GM18873 (cell line): Measurements from ENCODE around the gene NUDT22.

ENCODE experiments used
- ATAC-seq: cut with Tn5 transposase; IDR thresholded peaks from one replicate; pipeline ENCODE4 v1.9.1; 2021; ENCODE audit warnings: mild to moderate bottlenecking, moderate library complexity, moderate number of reproducible peaks; ENCODE audit not compliant: unreplicated experiment, low FRiP score

NUDT22 gene

DNA sequence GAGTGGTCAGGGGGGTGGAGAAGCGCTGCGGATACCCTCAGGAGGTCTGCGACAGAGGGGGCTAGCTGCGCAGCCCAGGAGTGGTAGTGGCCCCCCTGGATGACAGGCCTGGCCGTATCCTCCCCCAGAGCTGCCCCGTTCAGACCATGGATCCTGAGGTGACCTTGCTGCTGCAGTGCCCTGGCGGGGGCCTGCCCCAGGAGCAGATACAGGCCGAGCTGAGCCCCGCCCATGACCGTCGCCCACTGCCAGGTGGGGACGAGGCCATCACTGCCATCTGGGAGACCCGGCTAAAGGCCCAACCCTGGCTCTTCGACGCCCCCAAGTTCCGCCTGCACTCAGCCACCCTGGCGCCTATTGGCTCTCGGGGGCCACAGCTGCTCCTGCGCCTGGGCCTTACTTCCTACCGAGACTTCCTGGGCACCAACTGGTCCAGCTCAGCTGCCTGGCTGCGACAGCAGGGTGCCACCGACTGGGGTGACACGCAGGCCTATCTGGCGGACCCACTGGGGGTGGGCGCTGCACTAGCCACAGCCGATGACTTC is 505 bp downstream of the NUDT22 start:
- no peak for ATAC-seq

DNA sequence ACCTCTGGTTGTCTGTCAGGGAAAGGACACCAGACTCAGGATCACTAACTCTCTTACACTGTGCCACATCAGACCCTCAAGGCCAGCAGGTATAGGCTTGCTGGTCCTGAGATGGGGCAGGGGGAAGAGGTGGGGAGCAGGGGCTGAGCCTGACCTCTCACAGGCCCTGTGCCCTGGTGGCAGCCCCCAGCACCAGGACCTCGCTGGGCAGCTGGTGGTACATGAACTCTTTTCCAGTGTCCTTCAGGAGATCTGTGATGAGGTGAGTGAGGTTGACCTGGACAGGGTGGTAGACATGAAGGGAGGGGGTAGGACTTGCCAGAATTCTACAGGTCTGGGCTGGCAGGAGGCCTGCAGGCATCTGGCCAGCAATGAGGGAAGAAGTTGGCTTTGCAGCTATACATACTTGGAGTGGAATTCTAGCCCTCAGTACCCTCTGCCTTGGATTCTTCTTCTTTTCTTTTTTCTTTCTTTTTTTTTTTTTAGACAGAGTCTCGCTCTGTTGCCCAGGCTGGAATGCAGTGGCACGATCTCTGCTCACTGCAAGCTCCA is 1.4 kb downstream of the NUDT22 start:
- ATAC-seq: no peak

DNA sequence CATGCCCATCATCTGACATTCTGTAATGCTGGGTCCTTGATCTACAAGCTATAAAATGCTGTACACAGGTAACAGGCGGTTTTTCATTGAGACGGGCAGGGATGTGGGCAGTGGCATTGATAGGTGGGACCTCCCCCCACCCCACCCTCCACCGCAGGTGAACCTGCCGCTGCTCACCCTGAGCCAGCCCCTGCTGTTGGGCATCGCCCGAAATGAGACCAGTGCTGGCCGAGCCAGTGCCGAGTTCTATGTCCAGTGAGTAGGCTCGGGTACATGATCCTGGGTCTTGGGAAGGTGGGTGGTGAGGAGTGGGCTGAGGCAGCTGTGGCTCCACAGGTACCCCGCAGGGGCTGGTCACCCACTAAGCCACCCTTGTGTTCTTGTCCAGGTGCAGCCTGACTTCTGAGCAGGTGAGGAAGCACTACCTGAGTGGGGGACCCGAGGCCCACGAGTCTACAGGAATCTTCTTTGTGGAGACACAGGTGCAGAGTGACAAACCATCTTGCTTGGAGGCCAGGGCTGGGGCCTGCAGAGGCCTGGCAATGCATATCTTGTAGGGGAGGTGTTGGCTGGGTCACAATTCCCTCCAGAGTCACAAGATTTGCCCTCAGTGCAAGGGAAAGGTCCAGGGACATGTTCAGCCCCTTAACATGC is 3.1 kb downstream of the NUDT22 start:
- no peak for ATAC-seq

DNA sequence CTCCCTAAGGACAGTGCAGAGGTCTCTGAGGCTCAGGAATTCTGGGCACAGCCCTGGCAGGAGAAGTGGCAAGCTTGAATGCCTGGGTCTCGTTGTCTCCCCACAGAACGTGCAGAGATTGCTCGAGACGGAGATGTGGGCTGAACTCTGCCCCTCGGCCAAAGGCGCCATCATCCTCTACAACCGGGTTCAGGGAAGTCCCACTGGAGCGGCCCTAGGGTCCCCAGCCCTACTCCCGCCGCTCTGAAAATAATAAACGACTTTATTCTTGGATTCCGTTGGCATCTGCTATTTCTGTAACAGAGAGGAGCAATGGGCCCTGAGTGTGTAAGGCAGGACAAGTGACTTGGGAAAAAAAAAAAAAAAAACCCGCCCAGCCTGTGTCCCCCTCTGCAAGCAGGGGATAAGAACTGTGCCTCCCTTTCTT is 3.7 kb downstream of the NUDT22 start:
- ATAC-seq: no peak

DNA sequence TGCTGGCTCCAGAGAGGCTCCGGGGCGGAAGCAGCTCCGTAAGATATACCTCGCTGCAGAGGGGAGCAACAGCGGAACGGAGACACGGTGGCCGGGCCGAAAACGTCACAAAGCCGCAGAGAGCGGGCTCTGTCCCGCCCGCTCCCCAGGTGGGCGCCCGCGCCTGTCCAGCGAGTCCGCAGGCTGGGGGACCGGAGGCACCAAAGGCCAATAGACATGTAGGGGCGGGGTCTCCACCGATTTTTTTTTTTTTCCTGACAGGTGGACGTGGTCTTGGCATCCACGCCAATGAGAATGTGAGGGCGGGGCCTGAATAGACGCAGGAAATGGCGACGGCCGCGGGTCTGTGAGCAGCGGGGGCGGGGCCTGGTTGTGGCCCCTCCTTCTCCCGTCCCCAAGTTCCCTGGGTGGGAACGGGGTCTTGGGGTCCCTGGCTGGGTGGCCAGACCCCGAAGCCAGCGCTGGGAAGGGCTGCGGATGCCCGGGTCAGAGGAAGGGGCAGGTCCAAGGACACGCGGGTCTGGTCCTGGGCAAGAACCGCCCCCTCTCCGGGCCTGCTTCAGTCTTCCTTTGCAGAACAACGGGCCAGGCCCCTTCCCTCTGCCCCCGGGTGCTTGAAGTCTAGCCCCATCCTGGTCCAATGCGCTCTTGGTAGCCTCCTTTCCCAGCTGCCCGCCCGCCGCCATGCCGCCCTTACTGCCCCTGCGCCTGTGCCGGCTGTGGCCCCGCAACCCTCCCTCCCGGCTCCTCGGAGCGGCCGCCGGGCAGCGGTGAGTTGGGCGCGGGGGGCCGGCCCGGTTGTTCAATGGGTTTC is 4.3 kb downstream of the NUDT22 start, which contains the start of gene DNAJC4:
DNAJC4 (plus strand) TSS at position 378 of the 814 bp plus-strand sequence; CDS start at position 685, 307 bp downstream.
- ATAC-seq: peak; percentile 39

DNA sequence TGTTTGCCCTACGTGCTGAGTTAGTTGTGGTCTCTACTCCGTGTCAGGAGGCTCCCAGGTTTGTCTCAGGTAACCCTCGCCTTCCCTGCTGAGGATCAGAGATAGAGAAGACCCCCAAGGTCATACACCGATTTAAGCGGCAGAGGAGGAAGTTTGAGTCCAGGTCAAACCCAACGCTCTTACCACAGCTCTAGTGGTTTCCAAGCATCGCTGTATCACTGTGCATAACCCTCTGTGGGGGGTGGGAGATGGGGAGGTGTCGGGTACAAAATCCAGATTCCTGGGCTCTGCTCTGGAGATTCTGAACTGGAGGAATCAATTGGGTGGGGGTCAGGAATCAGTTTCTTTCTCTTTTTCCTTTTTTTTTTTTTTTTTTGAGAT is 4.9 kb downstream of the NUDT22 start:
- no peak for ATAC-seq

DNA sequence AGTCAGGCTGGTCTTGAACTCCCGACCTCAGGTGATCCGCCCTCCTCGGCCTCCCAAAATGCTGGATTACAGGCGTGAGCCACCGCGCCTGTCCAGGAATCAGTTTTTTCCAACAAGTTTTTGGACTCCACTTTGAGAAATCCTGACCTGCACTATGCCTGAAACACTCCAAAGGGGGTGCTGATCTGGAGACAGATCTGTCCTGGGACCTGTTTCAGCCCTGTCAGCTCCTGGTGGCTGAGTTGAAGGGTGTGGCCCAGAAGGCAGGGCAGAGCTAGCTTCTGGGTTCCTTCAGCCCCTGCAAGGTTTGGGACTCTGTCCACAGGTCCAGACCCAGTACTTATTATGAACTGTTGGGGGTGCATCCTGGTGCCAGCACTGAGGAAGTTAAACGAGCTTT is 5.5 kb downstream of the NUDT22 start:
- ATAC-seq: no peak

DNA sequence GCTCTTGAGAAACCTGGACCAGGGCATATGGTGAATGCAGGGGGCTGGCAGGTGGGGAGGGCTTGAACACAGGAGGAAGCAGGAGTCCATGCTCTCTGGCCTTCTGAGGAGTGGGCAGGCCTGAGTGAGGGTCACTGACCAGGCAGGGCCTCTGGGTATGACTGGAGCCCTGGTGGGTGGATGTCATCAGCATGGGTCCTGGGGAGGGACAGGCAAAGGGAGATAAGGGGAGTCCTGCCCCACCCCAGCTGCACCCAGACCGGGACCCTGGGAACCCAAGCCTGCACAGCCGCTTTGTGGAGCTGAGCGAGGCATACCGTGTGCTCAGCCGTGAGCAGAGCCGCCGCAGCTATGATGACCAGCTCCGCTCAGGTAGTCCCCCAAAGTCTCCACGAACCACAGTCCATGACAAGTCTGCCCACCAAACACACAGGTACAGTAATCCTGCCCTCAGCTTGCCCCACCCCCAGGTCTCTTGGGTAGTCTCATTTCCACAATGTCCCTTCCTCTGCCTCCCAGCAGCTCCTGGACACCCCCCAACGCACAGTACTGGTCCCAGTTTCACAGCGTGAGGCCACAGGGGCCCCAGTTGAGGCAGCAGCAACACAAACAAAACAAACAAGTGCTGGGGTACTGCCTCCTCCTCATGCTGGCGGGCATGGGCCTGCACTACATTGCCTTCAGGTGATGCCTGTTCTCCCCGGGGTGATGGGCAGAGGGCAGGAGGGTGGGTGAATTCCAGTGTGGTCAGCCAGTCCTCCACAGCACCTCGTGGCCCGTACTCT is 6.3 kb downstream of the NUDT22 start:
- ATAC-seq: no peak

DNA sequence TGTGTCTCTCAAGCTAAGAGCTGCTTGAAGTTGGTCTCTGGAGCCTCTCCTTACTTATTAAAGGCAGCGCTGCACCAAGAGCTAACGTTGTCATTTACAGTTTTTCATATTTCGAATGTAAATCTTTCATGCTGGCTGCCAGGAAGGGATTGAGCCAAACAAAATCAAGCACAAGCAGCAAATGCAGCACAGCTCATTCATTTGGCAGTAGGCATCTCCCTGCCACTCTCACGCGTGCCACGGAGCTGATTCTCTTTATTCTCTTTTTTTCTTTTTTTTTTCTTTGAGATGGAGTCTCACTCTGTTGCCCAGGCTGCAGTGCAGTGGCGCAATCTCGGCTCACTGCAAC is 6.9 kb downstream of the NUDT22 start:
- ATAC-seq: no peak

DNA sequence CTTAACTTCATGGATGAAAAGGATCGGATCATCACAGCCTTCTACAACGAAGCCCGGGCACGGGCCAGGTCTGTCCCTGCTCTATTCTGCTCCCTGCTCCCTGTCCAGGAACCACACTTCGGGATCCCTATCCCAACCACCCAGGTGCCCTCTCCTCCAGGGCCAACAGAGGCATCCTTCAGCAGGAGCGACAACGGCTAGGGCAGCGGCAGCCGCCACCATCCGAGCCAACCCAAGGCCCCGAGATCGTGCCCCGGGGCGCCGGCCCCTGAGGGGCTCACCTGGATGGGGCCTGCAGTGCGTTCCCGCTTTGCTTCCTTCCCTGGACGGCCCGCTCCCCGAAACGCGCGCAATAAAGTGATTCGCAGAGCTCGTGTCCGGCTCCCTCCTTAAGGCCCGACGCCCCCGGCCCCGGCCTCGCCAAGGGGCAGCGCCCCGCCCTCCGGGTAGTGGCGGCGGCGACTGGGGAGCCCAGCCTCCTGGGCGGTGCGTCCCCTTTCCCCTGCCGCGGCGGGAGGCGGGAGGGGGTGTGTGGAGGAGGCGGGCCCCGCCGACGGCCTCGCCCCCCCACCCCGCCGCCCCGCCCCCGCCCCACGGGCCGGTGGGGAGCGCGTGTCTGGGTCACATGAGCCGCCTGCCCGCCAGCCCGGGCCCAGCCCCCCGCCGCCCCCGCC is 8.0 kb downstream of the NUDT22 start, which contains the start of gene VEGFB:
VEGFB (plus strand) TSS at position 672 of the 674 bp plus-strand sequence. CDS start 250 bp downstream, outside the sequence.
- ATAC-seq: no peak

DNA sequence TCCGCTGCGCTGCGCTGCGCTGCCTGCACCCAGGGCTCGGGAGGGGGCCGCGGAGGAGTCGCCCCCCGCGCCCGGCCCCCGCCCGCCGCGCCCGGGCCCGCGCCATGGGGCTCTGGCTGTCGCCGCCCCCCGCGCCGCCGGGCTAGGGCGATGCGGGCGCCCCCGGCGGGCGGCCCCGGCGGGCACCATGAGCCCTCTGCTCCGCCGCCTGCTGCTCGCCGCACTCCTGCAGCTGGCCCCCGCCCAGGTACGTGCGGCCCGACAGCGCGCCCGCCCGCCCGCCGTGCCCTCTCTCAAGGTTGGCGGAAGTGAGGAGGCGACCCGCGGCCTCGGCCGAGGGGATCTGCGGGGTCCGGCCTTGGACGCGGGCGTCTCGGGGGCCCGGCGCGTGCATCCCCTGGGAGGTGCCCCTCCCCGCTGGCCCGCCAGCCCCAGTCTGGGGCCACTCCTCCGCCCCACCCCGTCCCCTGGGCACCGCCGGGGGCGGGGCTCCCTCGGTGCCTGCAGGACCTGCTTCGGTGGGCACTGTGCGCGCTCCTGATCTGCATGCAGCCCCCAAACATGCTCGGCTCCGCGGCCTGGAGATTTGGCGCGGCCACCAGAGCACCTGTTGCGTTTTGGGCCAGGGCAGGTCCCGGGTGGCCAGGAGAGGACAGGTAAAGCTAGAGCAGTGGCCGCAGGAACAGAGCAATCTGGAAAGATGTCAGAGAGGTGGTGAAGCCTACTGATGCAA is 8.7 kb downstream of the NUDT22 start:
- ATAC-seq: no peak

DNA sequence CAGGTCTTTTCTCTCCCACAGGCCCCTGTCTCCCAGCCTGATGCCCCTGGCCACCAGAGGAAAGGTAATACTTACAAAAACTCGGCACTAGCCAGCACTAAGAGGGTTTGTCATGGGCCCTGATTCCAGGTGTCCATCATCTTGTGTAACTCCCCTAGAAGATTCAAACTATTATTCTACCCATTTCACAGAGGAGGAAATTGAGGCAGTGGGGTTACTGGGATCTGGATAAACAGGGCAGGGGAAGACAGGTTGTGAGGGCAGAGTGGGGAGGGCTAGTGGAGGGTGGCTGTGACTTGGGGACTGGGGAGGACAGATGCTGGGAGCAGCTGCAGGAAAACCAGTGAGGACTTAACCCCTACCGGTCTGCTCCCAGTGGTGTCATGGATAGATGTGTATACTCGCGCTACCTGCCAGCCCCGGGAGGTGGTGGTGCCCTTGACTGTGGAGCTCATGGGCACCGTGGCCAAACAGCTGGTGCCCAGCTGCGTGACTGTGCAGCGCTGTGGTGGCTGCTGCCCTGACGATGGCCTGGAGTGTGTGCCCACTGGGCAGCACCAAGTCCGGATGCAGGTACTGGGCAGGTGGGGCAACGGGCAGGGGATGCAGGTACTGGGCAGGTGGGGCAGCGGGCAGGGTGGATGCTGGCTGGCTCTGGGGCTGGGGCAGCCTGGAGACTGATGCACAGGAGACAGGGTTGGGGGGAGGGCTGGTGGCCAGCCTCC is 9.5 kb downstream of the NUDT22 start:
- ATAC-seq: no peak

DNA sequence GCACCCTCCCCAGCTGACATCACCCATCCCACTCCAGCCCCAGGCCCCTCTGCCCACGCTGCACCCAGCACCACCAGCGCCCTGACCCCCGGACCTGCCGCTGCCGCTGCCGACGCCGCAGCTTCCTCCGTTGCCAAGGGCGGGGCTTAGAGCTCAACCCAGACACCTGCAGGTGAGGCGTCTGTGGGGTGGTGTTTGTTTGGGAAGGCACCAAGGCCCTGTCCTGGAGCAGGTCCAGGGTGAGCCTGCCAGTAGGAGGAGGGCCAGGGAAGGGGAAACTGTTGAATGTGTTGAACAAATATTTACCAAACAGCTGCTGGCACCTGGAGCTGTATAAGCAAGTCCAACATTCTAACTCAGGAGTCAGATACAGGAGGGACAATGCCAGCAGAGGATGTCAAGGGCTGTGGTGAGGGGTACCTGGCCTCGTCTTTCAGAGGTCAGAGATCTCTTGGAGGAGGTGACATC is 11.4 kb downstream of the NUDT22 start:
- ATAC-seq: no peak

DNA sequence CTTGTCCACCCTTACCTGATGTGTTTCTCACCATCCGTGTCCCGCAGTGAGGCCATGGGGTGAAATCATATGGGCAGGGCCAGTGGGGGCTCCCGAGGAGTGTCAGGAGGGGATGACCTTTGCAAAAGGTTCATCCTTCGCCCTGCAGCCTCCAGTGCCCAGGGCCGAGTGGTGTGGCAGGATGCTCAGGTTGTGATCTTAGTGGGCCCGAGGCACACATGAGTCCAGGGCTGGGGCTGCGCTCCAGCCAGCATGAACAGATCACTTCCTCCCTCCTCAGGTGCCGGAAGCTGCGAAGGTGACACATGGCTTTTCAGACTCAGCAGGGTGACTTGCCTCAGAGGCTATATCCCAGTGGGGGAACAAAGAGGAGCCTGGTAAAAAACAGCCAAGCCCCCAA is 12.0 kb downstream of the NUDT22 start:
- ATAC-seq: no peak

DNA sequence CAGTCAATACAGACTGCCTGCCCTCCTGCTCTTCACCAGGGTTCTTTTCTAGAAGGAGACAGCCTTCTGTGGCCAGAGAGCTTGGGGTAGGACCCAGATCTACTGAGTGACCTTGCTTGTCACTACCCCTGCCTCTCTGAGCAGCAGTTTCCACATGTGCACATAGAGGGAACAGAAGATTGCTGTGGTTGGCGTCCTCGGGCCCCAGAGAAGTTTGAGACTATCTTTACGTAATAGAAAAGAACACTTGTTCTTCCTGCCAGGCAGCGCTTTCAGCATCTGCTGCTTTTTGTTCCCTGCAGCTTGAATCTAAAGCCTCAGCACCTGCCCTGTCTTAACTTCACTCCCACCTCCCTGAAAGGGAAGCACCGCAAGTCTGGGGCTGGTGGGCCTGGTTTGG is 12.9 kb downstream of the NUDT22 start:
- ATAC-seq: no peak

DNA sequence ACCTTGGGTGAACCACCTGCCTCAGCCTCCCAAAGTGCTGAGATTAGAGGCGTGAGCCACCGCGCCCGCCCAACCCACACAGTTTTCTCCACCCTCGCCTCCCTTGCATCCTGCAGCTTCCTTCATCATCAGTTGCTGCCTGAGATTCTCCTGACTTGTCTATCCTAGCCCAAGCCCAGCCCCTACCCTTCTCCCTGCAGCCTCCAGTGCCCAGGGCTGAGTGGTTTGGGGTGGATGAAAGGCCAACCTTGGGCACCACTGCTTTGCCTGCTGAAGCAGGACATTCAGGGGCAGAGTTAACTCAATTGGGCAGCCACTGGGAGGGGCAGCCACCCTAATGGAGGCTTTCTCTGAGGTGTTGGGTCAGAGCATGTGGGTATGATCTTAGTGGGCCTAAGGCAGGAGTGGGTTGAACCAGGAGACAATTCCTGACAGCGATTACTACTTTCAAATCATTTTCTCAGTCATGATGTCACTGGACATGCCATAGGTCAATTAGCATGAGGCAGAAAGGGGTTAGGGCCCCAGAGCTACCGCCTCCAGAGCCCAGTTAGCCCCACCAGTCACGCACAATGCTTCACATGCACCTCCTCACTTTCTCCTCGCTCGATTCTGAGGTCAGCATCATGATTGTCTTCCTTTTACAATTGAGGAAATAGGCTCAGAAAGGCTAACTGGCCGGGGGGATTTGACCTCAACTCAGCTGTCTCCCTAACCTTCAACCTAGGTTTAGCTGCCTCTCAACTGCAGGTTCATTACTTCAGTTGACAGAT is 13.8 kb downstream of the NUDT22 start:
- no peak for ATAC-seq

DNA sequence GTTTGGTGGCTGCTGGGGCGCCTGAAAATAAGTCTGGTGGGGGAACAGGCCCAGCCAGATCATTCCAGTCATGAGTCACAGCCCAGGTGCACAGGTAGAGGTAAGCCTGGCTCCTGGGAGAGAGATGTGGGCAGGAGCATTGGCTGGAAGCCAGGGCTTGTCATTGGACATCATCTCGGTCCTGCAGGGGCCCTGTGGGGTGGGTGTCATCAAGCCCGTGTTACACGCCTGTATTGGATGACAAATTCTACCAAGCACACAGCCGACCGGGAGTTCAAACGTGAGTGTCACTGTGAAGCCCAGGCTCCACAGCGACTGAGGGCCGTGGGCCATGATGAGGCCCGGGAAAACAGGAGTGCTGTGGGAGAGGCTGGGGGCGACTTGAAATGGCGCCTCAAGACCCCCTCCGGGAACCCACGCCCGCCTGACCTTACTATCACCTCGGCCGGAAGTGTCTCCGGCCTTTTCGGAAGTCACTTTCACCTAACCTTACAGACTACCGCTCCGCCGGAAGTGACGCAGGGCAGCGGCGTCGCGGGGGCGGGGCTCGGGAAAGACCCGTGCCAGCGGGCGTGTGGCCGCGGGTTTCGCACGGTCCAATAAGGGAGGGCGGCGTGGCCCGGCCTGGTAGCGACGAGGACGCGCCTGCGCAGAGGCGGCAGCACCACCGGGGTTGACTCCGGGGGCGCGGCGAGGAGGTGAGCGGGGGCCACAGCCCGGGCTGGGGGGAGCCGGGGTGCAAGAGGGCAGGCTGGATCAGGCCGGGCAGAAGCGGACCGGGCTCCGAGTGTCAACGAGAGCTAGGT is 14.6 kb downstream of the NUDT22 start, which contains the start of gene FKBP2:
FKBP2 (plus strand) TSS at position 661 of the 806 bp plus-strand sequence. CDS start 1,293 bp downstream, outside the sequence.
- ATAC-seq: peak; percentile 44
